Measurements from ENCODE around the gene C19orf67.

DNA sequence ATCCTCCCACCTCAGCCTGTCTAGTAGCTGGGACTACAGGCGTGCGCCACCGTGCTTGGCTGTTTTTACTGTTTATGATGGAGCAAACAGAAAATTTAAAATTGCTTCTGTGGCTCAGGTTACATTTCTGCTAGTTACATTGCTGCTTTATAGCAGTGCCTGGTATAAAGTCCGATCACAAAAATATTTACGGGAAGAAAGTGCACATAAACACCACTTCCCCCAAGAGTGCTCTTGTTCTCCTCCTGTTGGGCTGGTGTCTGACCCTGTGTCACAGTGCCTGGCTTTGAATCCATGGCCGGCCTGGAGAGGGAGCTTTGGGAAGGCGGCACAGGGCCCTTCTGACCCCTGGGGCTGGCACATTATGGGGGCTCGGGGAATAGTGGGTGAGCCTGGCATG lies 20.1 kb upstream of the C19orf67 start:
- TF ChIP-seq, protein P1, sequence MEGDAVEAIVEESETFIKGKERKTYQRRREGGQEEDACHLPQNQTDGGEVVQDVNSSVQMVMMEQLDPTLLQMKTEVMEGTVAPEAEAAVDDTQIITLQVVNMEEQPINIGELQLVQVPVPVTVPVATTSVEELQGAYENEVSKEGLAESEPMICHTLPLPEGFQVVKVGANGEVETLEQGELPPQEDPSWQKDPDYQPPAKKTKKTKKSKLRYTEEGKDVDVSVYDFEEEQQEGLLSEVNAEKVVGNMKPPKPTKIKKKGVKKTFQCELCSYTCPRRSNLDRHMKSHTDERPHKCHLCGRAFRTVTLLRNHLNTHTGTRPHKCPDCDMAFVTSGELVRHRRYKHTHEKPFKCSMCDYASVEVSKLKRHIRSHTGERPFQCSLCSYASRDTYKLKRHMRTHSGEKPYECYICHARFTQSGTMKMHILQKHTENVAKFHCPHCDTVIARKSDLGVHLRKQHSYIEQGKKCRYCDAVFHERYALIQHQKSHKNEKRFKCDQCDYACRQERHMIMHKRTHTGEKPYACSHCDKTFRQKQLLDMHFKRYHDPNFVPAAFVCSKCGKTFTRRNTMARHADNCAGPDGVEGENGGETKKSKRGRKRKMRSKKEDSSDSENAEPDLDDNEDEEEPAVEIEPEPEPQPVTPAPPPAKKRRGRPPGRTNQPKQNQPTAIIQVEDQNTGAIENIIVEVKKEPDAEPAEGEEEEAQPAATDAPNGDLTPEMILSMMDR (IDR thresholded peaks at IDR 0.05; ENCODE audit: low read depth, low read length): no peak
- TF ChIP-seq MYC (IDR thresholded peaks at IDR 0.05; ENCODE audit: low read depth, low read length): no peak
- no peak for TF ChIP-seq POLR2A (IDR thresholded peaks at IDR 0.05; ENCODE audit: extremely low read depth, insufficient read length)
